CD8-positive, alpha-beta memory T cell (primary cell): ENCODE results near the gene EXPH5. TPM values are rescaled to one million over a fixed set of nuclear protein-coding genes. Genes with fewer than 3 reads are reported as not detected.

Experiments used
- CTCF ChIA-PET: fragments of 350-600 bp; sonication (Branson Sonifier 250); formaldehyde crosslinking; loops from one replicate; lab custom pipeline; 2021; ENCODE audit warnings: antibody characterized with exemption; lab: Charles Lee
- POLR2A ChIA-PET: fragments of 350-600 bp; sonication (Branson Sonifier 250); formaldehyde crosslinking; loops from one replicate; lab custom pipeline; 2021; ENCODE audit warnings: antibody characterized with exemption; lab: Charles Lee
- DNase-seq, 5 donors: peaks; one replicate each; pipeline versions ENCODE4 v3.0.0 to v3.0.0-alpha.2; 2020 to 2022; ENCODE audit warnings: mixed read lengths in 1 of 5
- H3K27ac ChIP-seq: one replicate; pipeline ENCODE4 v1.7.0; 2013; ENCODE audit warnings: low read depth, mild to moderate bottlenecking, low read length, moderate library complexity
- H3K27me3 ChIP-seq: 2 replicates; pipeline ENCODE4 v1.7.0; 2013; ENCODE audit warnings: low read length, mild to moderate bottlenecking; ENCODE audit not compliant: insufficient read depth, poor library complexity, severe bottlenecking
- H3K36me3 ChIP-seq: 2 replicates; pipeline ENCODE4 v1.7.0; 2013; ENCODE audit warnings: mild to moderate bottlenecking, low read length, moderate library complexity; ENCODE audit not compliant: insufficient read depth
- H3K4me1 ChIP-seq: 2 replicates; pipeline ENCODE4 v1.7.0; 2013; ENCODE audit warnings: mild to moderate bottlenecking, low read length, moderate library complexity; ENCODE audit not compliant: insufficient read depth
- H3K4me3 ChIP-seq: 2 replicates; pipeline ENCODE4 v1.7.0; 2013; ENCODE audit warnings: mild to moderate bottlenecking, low read length
- H3K9me3 ChIP-seq: 2 replicates; pipeline ENCODE4 v1.7.0; 2013; ENCODE audit warnings: mild to moderate bottlenecking, low read length
- H3K27ac Mint-ChIP-seq, 8 donors: one replicate each; pipeline ENCODE4 v1.8.0; 2020 to 2021; ENCODE audit warnings: mixed read lengths in 8 of 8, mild to moderate bottlenecking in 6 of 8, inconsistent platforms in 3 of 8, moderate library complexity in 3 of 8
- H3K27me3 Mint-ChIP-seq, 2 donors: one replicate each; pipeline ENCODE4 v1.8.0; 2020 to 2021; ENCODE audit warnings: mixed read lengths in 2 of 2, mild to moderate bottlenecking in 1 of 2, moderate library complexity in 1 of 2
- H3K36me3 Mint-ChIP-seq, 3 donors: one replicate each; pipeline ENCODE4 v1.8.0; 2020 to 2021; ENCODE audit warnings: mixed read lengths in 3 of 3, inconsistent platforms in 1 of 3, mild to moderate bottlenecking in 1 of 3
- H3K4me1 Mint-ChIP-seq, 3 donors: one replicate each; pipeline ENCODE4 v1.8.0; 2020 to 2021; ENCODE audit warnings: mixed read lengths in 3 of 3, inconsistent platforms in 1 of 3, mild to moderate bottlenecking in 1 of 3
- H3K4me3 Mint-ChIP-seq, 7 donors: one replicate each; pipeline ENCODE4 v1.8.0; 2020 to 2021; ENCODE audit warnings: mixed read lengths in 7 of 7, mild to moderate bottlenecking in 6 of 7, moderate library complexity in 4 of 7, inconsistent platforms in 2 of 7
- H3K9me3 Mint-ChIP-seq, 5 donors: one replicate each; pipeline ENCODE4 v1.8.0; 2020 to 2022; ENCODE audit warnings: mixed read lengths in 5 of 5, mild to moderate bottlenecking in 3 of 5, moderate library complexity in 2 of 5, inconsistent platforms in 1 of 5
- polyA plus RNA-seq: library from polyadenylated mRNA; unstranded; fragments of 300-500 nt; fragmentation: Illumina TruSeq; gene quantifications from one replicate; pipeline ENCODE4 v1.2.3, GENCODE V29; 2021
- total RNA-seq, 2 experiments: library from RNA; stranded (reverse); gene quantifications; one replicate each; pipeline ENCODE4 v1.2.3, GENCODE V29; 2021

EXPH5 gene
- total and polyA plus RNA-seq, 3 experiments from 2014 or later = 0.60 to 0.89 (median 0.85) TPM

DNA sequence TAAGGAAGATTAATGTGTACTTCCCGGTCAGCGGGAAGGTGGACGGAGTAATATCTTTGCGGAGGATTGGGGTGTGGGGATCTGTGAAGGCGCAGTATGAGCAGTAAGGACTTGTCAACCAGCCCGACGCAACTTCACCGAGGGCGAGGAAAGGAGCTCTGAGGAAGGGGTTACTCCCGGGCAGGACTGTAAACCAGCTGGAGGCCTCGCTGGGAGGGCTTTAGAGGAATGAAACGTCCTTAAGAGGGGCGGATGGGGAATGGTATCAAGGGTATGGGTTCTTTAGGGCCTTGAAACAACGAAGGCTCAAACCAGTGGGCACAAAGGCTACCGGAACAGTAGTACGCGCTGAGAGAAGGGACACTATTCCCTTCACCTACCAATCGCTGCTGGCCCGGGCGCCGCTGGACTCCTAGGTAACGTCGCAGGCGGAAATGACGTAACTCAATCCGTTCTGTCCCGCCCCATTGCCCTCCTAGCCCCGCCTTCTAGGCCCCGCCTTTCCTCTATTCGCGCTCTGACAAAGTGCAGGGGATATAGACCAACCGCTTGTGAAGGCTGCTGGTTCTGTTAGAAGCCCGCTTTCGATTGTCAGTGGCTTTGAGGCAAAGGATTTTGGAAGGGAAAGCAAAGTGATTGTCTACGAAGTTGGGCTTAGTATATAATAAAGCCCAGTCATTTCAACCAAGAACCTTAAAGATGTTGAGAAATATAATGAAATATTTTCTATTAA is 126.3 kb downstream of the EXPH5 start, which contains the start of gene C11orf65:
Gene C11orf65 (minus strand): TSS at position 439 of the 733 bp plus-strand sequence. CDS start 5,970 bp downstream, outside the sequence.
- CTCF ChIA-PET = no interaction called here
- Mint-ChIP-seq H3K27me3 (no peaks in the 10 kb centered on the region), H3K36me3 (peaks cover 0 to 7% (median 0%) of the 10 kb centered on the region in 3 donors), H3K9me3 (no peaks in the 10 kb centered on the region), H3K27ac (peak within 1 kb of the TSS; percentile 98 to 100 (median 100)), H3K4me3 (peak within 1 kb of the TSS; percentile 96 to 100 (median 98)), H3K4me1 (peaks cover 10 to 26% (median 14%) of the 10 kb centered on the region in 3 donors)
- DNase-seq = peak; percentile 91 to 97 (median 96)
- H3K4me3 ChIP-seq = peak within 1 kb of the TSS; percentile 90
- H3K36me3 ChIP-seq = no peaks in the 10 kb centered on the region
- H3K27me3 ChIP-seq = no peaks in the 10 kb centered on the region
- no peaks in the 10 kb centered on the region for H3K9me3 ChIP-seq
- POLR2A ChIA-PET = interaction anchor here (0.5 to 1.9 kb wide), 5 partner anchors 27 to 198 kb away, joined by 3 to 9 read pairs (median 4); partner anchors contain the start of genes DDX10, EXPH5 and POGLUT3
- H3K4me1 ChIP-seq = peaks cover 11% of the 10 kb centered on the region
- peak within 1 kb of the TSS; percentile 98 for H3K27ac ChIP-seq

GRCh38 chr11:108466405-108466804 is 127.2 kb downstream of the EXPH5 start:
- H3K36me3 ChIP-seq = no peaks in the 10 kb centered on the region
- H3K4me3 ChIP-seq = peak overlapping the region; percentile 90
- CTCF ChIA-PET = no interaction called here
- DNase-seq = peak in 1 of 5 donors; percentile 0
- peaks cover 11% of the 10 kb centered on the region for H3K4me1 ChIP-seq
- POLR2A ChIA-PET = interaction anchor here (0.5 to 1.9 kb wide), 6 partner anchors 27 to 243 kb away, joined by 3 to 9 read pairs (median 4); partner anchors contain the start of genes ATM, DDX10, EXPH5 and POGLUT3
- Mint-ChIP-seq H3K4me1 (peaks cover 10 to 26% (median 14%) of the 10 kb centered on the region in 3 donors), H3K36me3 (peaks cover 0 to 7% (median 0%) of the 10 kb centered on the region in 3 donors), H3K4me3 (peak overlapping the region; percentile 96 to 100 (median 98)), H3K9me3 (no peaks in the 10 kb centered on the region), H3K27ac (peak overlapping the region; percentile 98 to 100 (median 100)), H3K27me3 (no peaks in the 10 kb centered on the region)
- no peaks in the 10 kb centered on the region for H3K9me3 ChIP-seq
- no peaks in the 10 kb centered on the region for H3K27me3 ChIP-seq
- peak overlapping the region; percentile 98 for H3K27ac ChIP-seq

Other genes starting within 250 kb of the EXPH5 start
- 1 to 10 TPM in 1 of 2 experiments, under 1 TPM in 1; 0.64 to 1.1 TPM for gene C11orf65, start 126.2 kb downstream of the EXPH5 start, total RNA-seq
- gene C11orf65, start 126.2 kb downstream of the EXPH5 start, polyA plus RNA-seq = 0.78 TPM
- 10 to 100 TPM; 16.7 to 17.8 TPM for gene POGLUT3, start 95.4 kb downstream of the EXPH5 start, total RNA-seq
- gene POGLUT3, start 95.4 kb downstream of the EXPH5 start, polyA plus RNA-seq = 12.9 TPM
- gene DDX10, start 71.3 kb upstream of the EXPH5 start, total RNA-seq = 10 to 100 TPM; 49.8 to 51.6 TPM
- gene DDX10, start 71.3 kb upstream of the EXPH5 start, polyA plus RNA-seq = 17.5 TPM